ENCODE data around the gene CANX.
"Not testable (repeated sequence)": the region's sequence is repeated elsewhere in the genome, so short reads cannot be mapped to it uniquely, and the experiment has no call there.

CANX gene, protein sequence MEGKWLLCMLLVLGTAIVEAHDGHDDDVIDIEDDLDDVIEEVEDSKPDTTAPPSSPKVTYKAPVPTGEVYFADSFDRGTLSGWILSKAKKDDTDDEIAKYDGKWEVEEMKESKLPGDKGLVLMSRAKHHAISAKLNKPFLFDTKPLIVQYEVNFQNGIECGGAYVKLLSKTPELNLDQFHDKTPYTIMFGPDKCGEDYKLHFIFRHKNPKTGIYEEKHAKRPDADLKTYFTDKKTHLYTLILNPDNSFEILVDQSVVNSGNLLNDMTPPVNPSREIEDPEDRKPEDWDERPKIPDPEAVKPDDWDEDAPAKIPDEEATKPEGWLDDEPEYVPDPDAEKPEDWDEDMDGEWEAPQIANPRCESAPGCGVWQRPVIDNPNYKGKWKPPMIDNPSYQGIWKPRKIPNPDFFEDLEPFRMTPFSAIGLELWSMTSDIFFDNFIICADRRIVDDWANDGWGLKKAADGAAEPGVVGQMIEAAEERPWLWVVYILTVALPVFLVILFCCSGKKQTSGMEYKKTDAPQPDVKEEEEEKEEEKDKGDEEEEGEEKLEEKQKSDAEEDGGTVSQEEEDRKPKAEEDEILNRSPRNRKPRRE
- total RNA-seq = 346 to 434 (median 416) reads per million in 3 donors

DNA sequence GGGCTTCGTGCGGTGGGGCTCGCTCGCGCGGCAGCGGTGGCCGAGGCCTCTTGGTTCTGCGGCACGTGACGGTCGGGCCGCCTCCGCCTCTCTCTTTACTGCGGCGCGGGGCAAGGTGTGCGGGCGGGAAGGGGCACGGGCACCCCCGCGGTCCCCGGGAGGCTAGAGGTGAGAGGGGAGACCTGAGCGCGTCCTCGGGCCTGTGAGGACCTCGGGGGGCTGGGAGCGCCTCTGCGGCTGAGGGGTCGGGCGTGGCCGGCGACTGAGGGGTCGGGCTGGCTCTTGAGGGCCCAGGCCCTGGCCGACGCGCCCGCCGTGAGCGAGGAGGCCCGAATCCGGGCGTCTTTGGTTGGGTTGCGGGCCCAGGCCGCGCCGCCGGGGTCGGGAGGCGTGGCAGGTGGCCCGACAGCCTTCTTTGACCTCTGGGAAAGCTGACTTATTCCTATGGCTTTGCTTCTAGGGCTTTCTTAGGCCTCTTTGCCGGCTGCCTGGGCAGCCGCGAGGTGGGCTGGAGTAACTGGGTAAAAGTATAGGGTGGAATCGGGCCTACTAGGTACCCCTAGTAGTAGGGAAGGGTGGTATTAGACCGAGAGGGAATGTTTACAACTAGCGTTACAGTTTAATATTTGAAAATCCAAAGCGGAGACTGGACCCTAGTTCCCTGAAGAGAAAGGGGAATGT, at the start of gene CANX:
Gene CANX (plus strand): TSS at position 33 of the 681 bp plus-strand sequence. CDS start 6,715 bp downstream, outside the sequence.
- H3K36me3 ChIP-seq (ENCODE audit: control insufficient read depth, insufficient read depth, low read length) = no peaks in the 10 kb centered on the region
- no peaks in the 10 kb centered on the region for H3K27me3 ChIP-seq (replicated peaks; ENCODE audit: control insufficient read depth, insufficient read depth, low read length, poor library complexity, severe bottlenecking)
- H3K9me3 ChIP-seq (ENCODE audit: control insufficient read depth, low read length) = no peaks in the 10 kb centered on the region
- H3K27ac ChIP-seq (ENCODE audit: insufficient read depth, low read length, poor library complexity, severe bottlenecking) = peak within 1 kb of the TSS; percentile 98
- H3K4me3 ChIP-seq (ENCODE audit: insufficient read depth, low read depth, low read length, poor library complexity, severe bottlenecking) = peak within 1 kb of the TSS; percentile 95
- peaks cover 29% of the 10 kb centered on the region for H3K4me1 ChIP-seq (ENCODE audit: control insufficient read depth, insufficient read depth, low read length, poor library complexity, severe bottlenecking)
- DNase-seq = no peak

DNA sequence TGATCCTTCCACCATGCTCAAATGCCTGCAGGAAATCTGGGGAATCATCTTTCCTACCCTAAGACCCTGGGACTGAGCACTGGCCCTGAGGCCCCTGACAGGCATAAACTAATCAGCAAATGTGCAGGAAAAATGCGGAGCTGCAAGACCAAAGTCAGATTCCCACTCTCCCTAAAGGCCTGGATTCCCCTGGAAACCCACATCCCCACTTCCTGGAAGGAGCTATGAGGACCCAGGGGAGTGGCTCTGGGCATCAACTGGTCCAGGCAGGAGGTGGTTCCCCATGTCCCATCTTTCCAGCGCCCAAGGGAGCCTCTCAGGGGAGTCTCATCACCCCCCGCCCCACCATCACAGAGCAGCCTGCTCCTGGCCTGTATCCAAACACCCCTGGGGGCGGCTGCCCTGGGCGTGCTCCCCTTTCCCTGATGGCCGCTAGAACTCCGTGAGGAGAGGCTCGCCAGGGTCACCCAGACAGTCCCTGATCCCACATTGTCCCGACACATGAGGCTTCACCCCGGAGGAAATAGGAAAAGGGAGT, 49.5 kb upstream of the CANX start:
- not testable (repeated sequence) for H3K27ac ChIP-seq (ENCODE audit: insufficient read depth, low read length, poor library complexity, severe bottlenecking); H3K4me1 ChIP-seq (ENCODE audit: control insufficient read depth, insufficient read depth, low read length, poor library complexity, severe bottlenecking); DNase-seq; H3K9me3 ChIP-seq (ENCODE audit: control insufficient read depth, low read length); H3K27me3 ChIP-seq (replicated peaks; ENCODE audit: control insufficient read depth, insufficient read depth, low read length, poor library complexity, severe bottlenecking); H3K4me3 ChIP-seq (ENCODE audit: insufficient read depth, low read depth, low read length, poor library complexity, severe bottlenecking); H3K36me3 ChIP-seq (ENCODE audit: control insufficient read depth, insufficient read depth, low read length)

DNA sequence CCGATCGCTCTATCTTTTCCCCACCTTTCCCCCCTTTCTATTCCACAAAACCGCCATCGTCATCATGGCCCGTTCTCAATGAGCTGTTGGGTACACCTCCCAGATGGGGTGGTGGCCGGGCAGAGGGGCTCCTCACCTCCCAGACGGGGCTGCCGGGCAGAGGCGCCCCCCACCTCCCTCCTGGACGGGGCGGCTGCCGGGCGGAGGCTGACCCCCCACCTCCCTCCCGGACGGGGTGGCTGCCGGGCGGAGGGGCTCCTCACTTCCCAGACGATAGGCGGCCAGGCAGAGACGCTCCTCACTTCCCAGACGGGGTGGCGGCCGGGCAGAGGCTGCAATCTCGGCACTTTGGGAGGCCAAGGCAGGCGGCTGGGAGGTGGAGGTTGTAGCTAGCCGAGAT, 48.5 kb upstream of the CANX start:
- H3K4me1 ChIP-seq (ENCODE audit: control insufficient read depth, insufficient read depth, low read length, poor library complexity, severe bottlenecking); H3K27ac ChIP-seq (ENCODE audit: insufficient read depth, low read length, poor library complexity, severe bottlenecking); H3K27me3 ChIP-seq (replicated peaks; ENCODE audit: control insufficient read depth, insufficient read depth, low read length, poor library complexity, severe bottlenecking); DNase-seq; H3K4me3 ChIP-seq (ENCODE audit: insufficient read depth, low read depth, low read length, poor library complexity, severe bottlenecking); H3K9me3 ChIP-seq (ENCODE audit: control insufficient read depth, low read length); H3K36me3 ChIP-seq (ENCODE audit: control insufficient read depth, insufficient read depth, low read length): not testable (repeated sequence)

DNA sequence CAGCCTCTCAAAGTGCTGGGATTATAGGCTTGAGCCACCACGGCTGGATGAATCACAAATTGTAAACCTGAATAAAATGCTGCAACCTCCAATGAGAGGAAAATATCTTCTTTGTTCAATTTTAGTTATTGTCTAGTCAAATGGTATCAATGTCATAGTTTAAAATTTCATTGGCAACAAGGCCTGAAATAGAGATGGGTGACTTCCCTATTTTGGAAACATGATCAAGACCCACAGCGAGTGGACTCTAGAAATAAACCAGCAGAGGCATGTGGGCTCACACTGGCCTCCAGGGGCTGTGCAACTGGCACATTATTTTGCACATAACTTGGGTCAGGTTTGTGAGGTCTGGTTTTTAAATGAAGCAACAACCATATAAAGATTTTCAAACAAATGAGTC, 45.6 kb upstream of the CANX start:
- not testable (repeated sequence) for DNase-seq; H3K4me1 ChIP-seq (ENCODE audit: control insufficient read depth, insufficient read depth, low read length, poor library complexity, severe bottlenecking); H3K27ac ChIP-seq (ENCODE audit: insufficient read depth, low read length, poor library complexity, severe bottlenecking); H3K27me3 ChIP-seq (replicated peaks; ENCODE audit: control insufficient read depth, insufficient read depth, low read length, poor library complexity, severe bottlenecking); H3K9me3 ChIP-seq (ENCODE audit: control insufficient read depth, low read length); H3K4me3 ChIP-seq (ENCODE audit: insufficient read depth, low read depth, low read length, poor library complexity, severe bottlenecking); H3K36me3 ChIP-seq (ENCODE audit: control insufficient read depth, insufficient read depth, low read length)

DNA sequence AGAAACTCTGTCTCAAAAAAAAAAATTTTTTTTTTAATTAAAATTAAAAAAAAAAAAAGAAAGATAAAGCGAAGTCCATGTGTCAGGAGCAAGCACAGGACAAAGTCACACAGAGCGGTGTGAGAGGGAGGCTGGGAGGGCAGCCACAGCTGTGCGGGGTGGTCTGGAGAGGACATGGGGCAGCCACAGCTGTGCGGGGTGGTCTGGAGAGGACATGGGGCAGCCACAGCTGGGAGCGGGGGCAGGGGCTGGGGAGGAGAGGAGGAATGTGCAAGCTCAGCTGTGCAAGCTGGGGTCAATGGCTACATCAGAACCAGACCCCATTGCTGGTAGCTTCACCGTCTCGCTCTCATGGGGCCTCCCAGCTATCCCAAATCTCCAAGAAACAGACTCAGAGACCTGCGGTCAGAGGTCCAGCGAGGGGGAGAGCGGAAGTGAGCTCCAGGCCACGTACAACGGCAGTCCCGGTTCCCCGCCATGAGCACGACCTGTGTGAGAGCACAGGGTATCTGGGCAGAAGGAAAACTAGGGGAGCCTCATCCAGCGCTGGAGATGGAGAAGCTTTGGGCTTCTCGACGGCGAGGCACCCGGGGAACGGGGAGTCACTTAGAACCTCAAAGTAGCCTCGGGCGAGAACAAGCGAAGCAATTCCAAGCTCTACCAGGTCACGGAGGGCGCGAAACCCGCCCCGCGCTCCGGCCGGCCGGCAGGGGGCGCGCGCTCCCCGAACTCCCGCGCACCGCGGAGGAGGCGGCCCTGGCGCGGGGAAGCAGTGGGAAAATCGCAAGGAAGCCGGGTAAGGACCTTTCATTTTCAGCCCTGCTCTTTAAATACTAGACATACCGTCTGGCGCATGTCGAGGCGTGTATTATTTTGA, 41.2 kb upstream of the CANX start:
- H3K4me3 ChIP-seq (ENCODE audit: insufficient read depth, low read depth, low read length, poor library complexity, severe bottlenecking); H3K27ac ChIP-seq (ENCODE audit: insufficient read depth, low read length, poor library complexity, severe bottlenecking); H3K27me3 ChIP-seq (replicated peaks; ENCODE audit: control insufficient read depth, insufficient read depth, low read length, poor library complexity, severe bottlenecking); H3K4me1 ChIP-seq (ENCODE audit: control insufficient read depth, insufficient read depth, low read length, poor library complexity, severe bottlenecking); DNase-seq; H3K9me3 ChIP-seq (ENCODE audit: control insufficient read depth, low read length); H3K36me3 ChIP-seq (ENCODE audit: control insufficient read depth, insufficient read depth, low read length): not testable (repeated sequence)

DNA sequence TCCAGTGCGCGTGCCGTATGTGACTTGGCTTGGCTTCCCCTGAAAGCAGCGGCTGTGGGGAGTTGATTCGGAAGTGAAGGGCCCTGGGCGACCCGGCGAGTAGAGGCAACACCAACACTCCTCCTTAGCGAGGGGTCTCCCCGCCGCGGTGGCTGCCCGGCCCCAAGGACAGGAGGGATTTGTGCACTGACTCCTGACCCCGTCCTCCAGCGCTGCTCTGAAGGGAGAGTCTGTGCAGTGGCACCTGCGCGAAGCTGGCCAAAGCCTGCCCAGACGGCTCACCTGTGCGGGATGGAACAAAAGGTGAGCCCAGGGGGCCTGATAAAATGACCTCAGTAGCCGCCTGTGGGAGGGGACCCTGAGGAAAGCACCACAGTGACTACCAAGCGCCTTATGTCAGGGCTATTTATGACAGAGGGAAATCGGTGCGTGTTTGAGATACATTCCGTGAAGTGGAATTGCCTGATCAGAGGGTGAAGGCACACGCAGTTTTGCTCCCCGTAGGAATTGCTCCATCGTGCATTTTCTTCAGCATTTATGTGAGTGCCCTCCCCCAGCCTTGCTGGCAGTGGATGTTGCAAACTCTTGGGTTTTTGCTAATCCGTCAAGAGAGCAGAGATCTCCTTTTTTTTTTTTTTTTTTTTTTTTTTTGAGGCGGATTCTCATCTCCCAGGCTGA, 40.4 kb upstream of the CANX start:
- H3K9me3 ChIP-seq (ENCODE audit: control insufficient read depth, low read length); DNase-seq; H3K27me3 ChIP-seq (replicated peaks; ENCODE audit: control insufficient read depth, insufficient read depth, low read length, poor library complexity, severe bottlenecking); H3K27ac ChIP-seq (ENCODE audit: insufficient read depth, low read length, poor library complexity, severe bottlenecking); H3K36me3 ChIP-seq (ENCODE audit: control insufficient read depth, insufficient read depth, low read length); H3K4me1 ChIP-seq (ENCODE audit: control insufficient read depth, insufficient read depth, low read length, poor library complexity, severe bottlenecking): not testable (repeated sequence)
- H3K4me3 ChIP-seq (ENCODE audit: insufficient read depth, low read depth, low read length, poor library complexity, severe bottlenecking) = peak overlapping the region; percentile 35

DNA sequence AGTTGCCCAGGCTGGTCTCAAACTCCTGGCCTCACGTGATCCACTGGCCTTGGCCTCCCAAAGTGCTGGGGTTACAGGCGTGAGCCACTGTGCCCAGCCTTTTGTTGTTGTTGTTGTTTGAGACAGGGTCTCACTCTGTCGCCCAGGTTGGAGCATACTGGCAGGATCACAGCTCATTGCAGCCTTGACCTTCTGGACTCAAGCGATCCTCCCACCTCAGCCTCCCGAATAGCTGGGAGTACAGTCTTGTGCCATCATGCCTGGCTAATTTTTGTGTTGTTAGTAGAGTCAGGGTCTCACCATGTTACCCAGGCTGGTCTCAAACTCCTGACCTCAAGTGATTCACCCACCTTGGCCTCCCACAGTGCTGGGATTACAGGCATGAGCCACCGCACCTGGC, 37.1 kb upstream of the CANX start:
- H3K27me3 ChIP-seq (replicated peaks; ENCODE audit: control insufficient read depth, insufficient read depth, low read length, poor library complexity, severe bottlenecking); DNase-seq; H3K27ac ChIP-seq (ENCODE audit: insufficient read depth, low read length, poor library complexity, severe bottlenecking); H3K36me3 ChIP-seq (ENCODE audit: control insufficient read depth, insufficient read depth, low read length); H3K9me3 ChIP-seq (ENCODE audit: control insufficient read depth, low read length); H3K4me3 ChIP-seq (ENCODE audit: insufficient read depth, low read depth, low read length, poor library complexity, severe bottlenecking); H3K4me1 ChIP-seq (ENCODE audit: control insufficient read depth, insufficient read depth, low read length, poor library complexity, severe bottlenecking): not testable (repeated sequence)

DNA sequence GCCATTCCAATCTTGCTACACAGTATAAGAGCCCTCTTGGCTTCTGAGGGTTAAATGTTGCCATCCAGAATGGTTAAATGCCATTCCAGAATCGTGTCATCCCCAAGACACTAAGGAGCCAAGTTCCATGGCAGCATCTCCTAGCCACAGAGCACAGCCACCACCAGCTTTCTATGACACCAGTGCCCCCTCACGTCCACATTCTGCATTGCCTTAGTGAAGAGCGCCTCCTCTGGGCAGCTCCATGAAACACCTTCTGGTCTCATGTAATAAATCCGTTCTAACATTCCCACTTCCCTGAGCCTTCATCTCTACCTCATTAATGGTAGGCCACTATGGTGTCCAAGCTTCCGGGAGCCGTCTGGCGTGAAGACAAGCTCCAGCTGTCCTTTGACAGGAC, 30.4 kb upstream of the CANX start:
- Histone ChIP-seq H3K4me3 (ENCODE audit: insufficient read depth, low read depth, low read length, poor library complexity, severe bottlenecking) (no peak overlapping the region), H3K27me3 (replicated peaks; ENCODE audit: control insufficient read depth, insufficient read depth, low read length, poor library complexity, severe bottlenecking) (no peaks in the 10 kb centered on the region), H3K4me1 (ENCODE audit: control insufficient read depth, insufficient read depth, low read length, poor library complexity, severe bottlenecking) (no peaks in the 10 kb centered on the region), H3K27ac (ENCODE audit: insufficient read depth, low read length, poor library complexity, severe bottlenecking) (no peak overlapping the region), H3K36me3 (ENCODE audit: control insufficient read depth, insufficient read depth, low read length) (no peaks in the 10 kb centered on the region), H3K9me3 (ENCODE audit: control insufficient read depth, low read length) (no peaks in the 10 kb centered on the region)
- peak; percentile 9 to 23 (median 15) for DNase-seq

All from effector memory CD4-positive, alpha-beta T cell (primary cell).